ENCODE measurements around the gene CHRDL2. TPM values are rescaled to one million over a fixed set of nuclear protein-coding genes. Genes with fewer than 3 reads are reported as not detected.

CHRDL2 gene
- total RNA-seq, 1 experiment from 2014 or later = not detected

GRCh38 chr11:74654976-74655375 lies 76.2 kb downstream of the CHRDL2 start (continued):
- TF ChIP-seq CBX3 (IDR thresholded peaks at IDR 0.05; ENCODE audit: low read depth) (no peak), CTCF (IDR thresholded peaks at IDR 0.05 in 2 of 3, conservative IDR thresholded peaks at IDR 0.05 in 1 of 3; ENCODE audit: borderline replicate concordance in 1 of 3, insufficient read depth in 1 of 3, low read depth in 2 of 3, low read length in 2 of 3) (no peak), JUND (IDR thresholded peaks at IDR 0.05) (no peak), SRF (IDR thresholded peaks at IDR 0.05; ENCODE audit: low read depth) (no peak)

- Histone ChIP-seq H3K36me3 (ENCODE audit: control insufficient read depth in 1 of 2, insufficient read depth in 2 of 2, low read length in 2 of 2) (peaks cover 0 to 5% of the 10 kb centered on the region in 2 experiments; a peak in 1 of 4 replicates), H3K4me3 (replicated peaks in 1 of 2; ENCODE audit: low read depth in 1 of 2, low read length in 2 of 2) (no peak overlapping the region), H3K27ac (ENCODE audit: low read depth, low read length) (no peak overlapping the region), H3K9ac (ENCODE audit: low read length) (no peak overlapping the region), H3K4me1 (ENCODE audit: control insufficient read depth in 1 of 2, insufficient read depth in 2 of 2, low read length in 2 of 2) (no peaks in the 10 kb centered on the region), H3K9me2 (ENCODE audit: insufficient read depth) (no peaks in the 10 kb centered on the region), H3K79me2 (ENCODE audit: insufficient read depth, low read length) (no peaks in the 10 kb centered on the region), H3K27me3 (ENCODE audit: insufficient read depth, low read length) (no peaks in the 10 kb centered on the region), H3K9me3 (ENCODE audit: control insufficient read depth in 1 of 2, insufficient read depth in 1 of 2, low read depth in 1 of 2, low read length in 2 of 2) (no peaks in the 10 kb centered on the region), H3K4me2 (ENCODE audit: low read length) (no peak overlapping the region), H4K20me1 (ENCODE audit: insufficient read depth) (no peaks in the 10 kb centered on the region), H2AFZ (ENCODE audit: low read depth, low read length, poor library complexity, severe bottlenecking) (no peak overlapping the region)
- TF ChIP-seq ZBTB33 (IDR thresholded peaks at IDR 0.05; ENCODE audit: extremely low read depth, insufficient replicate concordance, low read length) = no peak
- TF ChIP-seq SP1 (IDR thresholded peaks at IDR 0.05; ENCODE audit: low read depth) = no peak
- TF ChIP-seq FOSL1 (IDR thresholded peaks at IDR 0.05; ENCODE audit: low read depth) = no peak
- no peak for TF ChIP-seq JUND (IDR thresholded peaks at IDR 0.05)
- TF ChIP-seq CBX3 (IDR thresholded peaks at IDR 0.05; ENCODE audit: low read depth) = no peak
- no peak for TF ChIP-seq TCF7L2 (IDR thresholded peaks at IDR 0.05; ENCODE audit: borderline replicate concordance, extremely low read depth, insufficient read depth, insufficient read length)
- no peak for TF ChIP-seq REST (IDR thresholded peaks at IDR 0.05; ENCODE audit: low read depth)
- no peak for TF ChIP-seq SIN3A (IDR thresholded peaks at IDR 0.05; ENCODE audit: low read depth)
- POLR2A ChIA-PET = no interaction called here
- CTCF ChIA-PET = no interaction called here
- no peak for ATAC-seq
- BruUV-seq (replicated peaks) = no TSS peak
- intact Hi-C loops (cut with micrococcal nuclease) = no loop called here
- DNase-seq (ENCODE audit: low read depth, low spot score) = no peak
- RAD21 ChIA-PET (ENCODE audit: low non-redundant PET in 1 of 2, low total read pairs in 2 of 2, uncharacterized antibody in 2 of 2, unreplicated experiment in 2 of 2) = no interaction called here
Observed at GRCh38 chr11:74650498-74650897, 80.7 kb downstream of the CHRDL2 start.

Measured in HCT116 (cell line).